DOHH2 (cell line): ENCODE results near the gene ANGPTL1.

Experiments
- CTCF ChIP-seq: fragments of 200-600 bp; sonication (generic); IDR thresholded peaks from one replicate; pipeline ENCODE4 v1.5.1; 2014; ENCODE audit warnings: antibody characterized with exemption, mild to moderate bottlenecking, low read depth, low read length; ENCODE audit not compliant: poor library complexity, severe bottlenecking
- EZH2phosphoT487 ChIP-seq: fragments of 200-600 bp; sonication (generic); IDR thresholded peaks from 2 replicates; pipeline ENCODE4 v1.6.1; 2017; ENCODE audit warnings: borderline replicate concordance, mild to moderate bottlenecking, antibody characterized with exemption, low read length, moderate library complexity, mixed read lengths

GRCh38 chr1:178844436-178844835 lies 26.4 kb downstream of the ANGPTL1 start:
- no peak for TF ChIP-seq EZH2phosphoT487
- TF ChIP-seq CTCF, result no peak
